Thyroid gland (tissue), 4 donors: ENCODE data around the gene NPHS1. TPM values are rescaled to one million over a fixed set of nuclear protein-coding genes. Genes with fewer than 3 reads are reported as not detected.

Source experiments
- DNase-seq, 2 donors: peaks; one replicate each; pipeline ENCODE4 v3.0.0-alpha.2; 2019
- H3K27ac ChIP-seq, 3 donors: fragments of 200-600 bp; sonication (generic); 1 replicate in 2 of 3; 2 replicates in 1 of 3; pipeline ENCODE4 v1.5.1; 2016 to 2019; ENCODE audit warnings: mild to moderate bottlenecking in 1 of 3, moderate library complexity in 1 of 3
- H3K27me3 ChIP-seq: fragments of 200-600 bp; sonication (generic); one replicate; pipeline ENCODE4 v1.5.1; 2019
- H3K36me3 ChIP-seq, 2 donors: fragments of 200-600 bp; sonication (generic); one replicate each; pipeline ENCODE4 v1.5.1; 2016 to 2019
- H3K4me1 ChIP-seq, 2 donors: fragments of 200-600 bp; sonication (generic); one replicate each; pipeline ENCODE4 v1.5.1; 2017 to 2019
- H3K4me3 ChIP-seq, 3 donors: fragments of 200-600 bp; sonication (generic); replicated peaks in 1 of 3; 1 replicate in 2 of 3; 2 replicates in 1 of 3; pipeline ENCODE4 v1.5.1; 2016; ENCODE audit warnings: mild to moderate bottlenecking in 1 of 3
- H3K9me3 ChIP-seq: fragments of 200-600 bp; sonication (generic); one replicate; pipeline ENCODE4 v1.5.1; 2017
- CTCF ChIP-seq, 6 experiments: fragments of 200-600 bp in 3 of 6; fragments of 450-650 bp in 3 of 6; sonication (generic) in 3 of 6; IDR thresholded peaks; one replicate each; pipeline ENCODE4 v1.5.1; 2016 to 2019; ENCODE audit warnings: antibody characterized with exemption in 6 of 6, mild to moderate bottlenecking in 2 of 6, inconsistent platforms in 1 of 6, moderate library complexity in 1 of 6
- POLR2A ChIP-seq, 2 donors: fragments of 450-650 bp; IDR thresholded peaks; one replicate each; pipeline ENCODE4 v1.6.1; 2017; ENCODE audit warnings: antibody characterized with exemption in 2 of 2, mild to moderate bottlenecking in 2 of 2, moderate library complexity in 1 of 2
- WGBS, 2 donors: methylation state at CpG; one replicate each; pipeline ENCODE4 v1.1.5; 2017; 5-methylcytosine and 5-hydroxymethylcytosine counted together
- intact Hi-C: fragments of 100-400 bp; cut with DNase I; formaldehyde crosslinking; loops from one replicate; pipeline ENCODE4 v1.15.1; 2023
- total RNA-seq, 4 donors: library from RNA; depleted of rRNA; stranded (reverse); fragments of >200 nt; gene quantifications; one replicate each; pipeline ENCODE4 v1.2.3, GENCODE V29; 2016

NPHS1 gene
- total RNA-seq, 4 donors from 2014 or later, result not detected

- intact Hi-C loops, result no loop called here
- Histone ChIP-seq H3K27me3 (no peaks in the 10 kb centered on the region), H3K4me3 (no peak overlapping the region), H3K4me1 (no peaks in the 10 kb centered on the region), H3K36me3 (peaks cover 0 to 3% of the 10 kb centered on the region in 2 donors), H3K27ac (no peak overlapping the region), H3K9me3 (no peaks in the 10 kb centered on the region)
- no peak for DNase-seq
- 80 to 84% methylated on average over 27 to 29 of the region's 45 CpGs for WGBS, 2 donors
- no peak for TF ChIP-seq POLR2A (IDR thresholded peaks at IDR 0.05)
- no peak for TF ChIP-seq CTCF (IDR thresholded peaks at IDR 0.05)
Observed at GRCh38 chr19:35784503-35785338, 67.6 kb downstream of the NPHS1 start.

- TF ChIP-seq POLR2A (IDR thresholded peaks at IDR 0.05), result no peak
- TF ChIP-seq CTCF (IDR thresholded peaks at IDR 0.05), result no peak
- Histone ChIP-seq H3K9me3 (no peaks in the 10 kb centered on the region), H3K27ac (no peak overlapping the region), H3K27me3 (no peaks in the 10 kb centered on the region), H3K36me3 (peaks cover 0 to 3% of the 10 kb centered on the region in 2 donors), H3K4me3 (no peak overlapping the region), H3K4me1 (no peaks in the 10 kb centered on the region)
- intact Hi-C loops, result no loop called here
- DNase-seq, result no peak
- 84 to 87% methylated on average over 28 of the region's 28 CpGs for WGBS, 2 donors
Observed at GRCh38 chr19:35783469-35784434, 68.6 kb downstream of the NPHS1 start.

GRCh38 chr19:35782589-35782988, 69.7 kb downstream of the NPHS1 start:
- Histone ChIP-seq H3K27me3 (no peaks in the 10 kb centered on the region), H3K4me3 (no peak overlapping the region), H3K27ac (no peak overlapping the region), H3K9me3 (no peaks in the 10 kb centered on the region), H3K4me1 (no peaks in the 10 kb centered on the region), H3K36me3 (peaks cover 0 to 3% of the 10 kb centered on the region in 2 donors)
- DNase-seq, result no peak
- intact Hi-C loops, result no loop called here
- WGBS, 2 donors, result 90 to 97% methylated on average over 12 of the region's 12 CpGs
- TF ChIP-seq CTCF (IDR thresholded peaks at IDR 0.05), result no peak
- TF ChIP-seq POLR2A (IDR thresholded peaks at IDR 0.05), result no peak

GRCh38 chr19:35781650-35782049, 70.7 kb downstream of the NPHS1 start:
- Histone ChIP-seq H3K36me3 (peaks cover 0 to 3% of the 10 kb centered on the region in 2 donors), H3K4me1 (no peaks in the 10 kb centered on the region), H3K27me3 (no peaks in the 10 kb centered on the region), H3K4me3 (no peak overlapping the region), H3K9me3 (no peaks in the 10 kb centered on the region), H3K27ac (no peak overlapping the region)
- intact Hi-C loops, result no loop called here
- no peak for TF ChIP-seq CTCF (IDR thresholded peaks at IDR 0.05)
- TF ChIP-seq POLR2A (IDR thresholded peaks at IDR 0.05), result no peak
- 82 to 91% methylated on average over 9 of the region's 9 CpGs for WGBS, 2 donors
- no peak for DNase-seq
